ENCODE data around the gene KIF19.

The KIF19 gene

GRCh38 chr17:74358697-74359096 is 32.7 kb downstream of the KIF19 start:
- no peak for TF ChIP-seq EZH2 (optimal IDR thresholded peaks at IDR 0.05; ENCODE audit: low read depth, low read length)
- TF ChIP-seq, protein P1, sequence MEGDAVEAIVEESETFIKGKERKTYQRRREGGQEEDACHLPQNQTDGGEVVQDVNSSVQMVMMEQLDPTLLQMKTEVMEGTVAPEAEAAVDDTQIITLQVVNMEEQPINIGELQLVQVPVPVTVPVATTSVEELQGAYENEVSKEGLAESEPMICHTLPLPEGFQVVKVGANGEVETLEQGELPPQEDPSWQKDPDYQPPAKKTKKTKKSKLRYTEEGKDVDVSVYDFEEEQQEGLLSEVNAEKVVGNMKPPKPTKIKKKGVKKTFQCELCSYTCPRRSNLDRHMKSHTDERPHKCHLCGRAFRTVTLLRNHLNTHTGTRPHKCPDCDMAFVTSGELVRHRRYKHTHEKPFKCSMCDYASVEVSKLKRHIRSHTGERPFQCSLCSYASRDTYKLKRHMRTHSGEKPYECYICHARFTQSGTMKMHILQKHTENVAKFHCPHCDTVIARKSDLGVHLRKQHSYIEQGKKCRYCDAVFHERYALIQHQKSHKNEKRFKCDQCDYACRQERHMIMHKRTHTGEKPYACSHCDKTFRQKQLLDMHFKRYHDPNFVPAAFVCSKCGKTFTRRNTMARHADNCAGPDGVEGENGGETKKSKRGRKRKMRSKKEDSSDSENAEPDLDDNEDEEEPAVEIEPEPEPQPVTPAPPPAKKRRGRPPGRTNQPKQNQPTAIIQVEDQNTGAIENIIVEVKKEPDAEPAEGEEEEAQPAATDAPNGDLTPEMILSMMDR (IDR thresholded peaks at IDR 0.05; ENCODE audit: low read length) = no peak
- no peak for TF ChIP-seq EZH2phosphoT487 (IDR thresholded peaks at IDR 0.05; ENCODE audit: low read length)
- H4K20me1 ChIP-seq (ENCODE audit: insufficient read depth, low read length) = no peaks in the 10 kb centered on the region
- H3K27me3 ChIP-seq (replicated peaks; ENCODE audit: insufficient read depth, low read length) = peaks cover 92% of the 10 kb centered on the region
- no peak for DNase-seq
- no peak overlapping the region for H3K4me2 ChIP-seq (ENCODE audit: low read depth, low read length)
- H3K9ac ChIP-seq (ENCODE audit: low read length) = no peak overlapping the region
- H3K9me2 ChIP-seq (replicated peaks; ENCODE audit: insufficient read depth, low read length) = no peaks in the 10 kb centered on the region
- H3K27ac ChIP-seq (ENCODE audit: low read length) = no peak overlapping the region
- no peaks in the 10 kb centered on the region for H3K36me3 ChIP-seq (replicated peaks; ENCODE audit: insufficient read depth, low read length)
- H2AFZ ChIP-seq (ENCODE audit: low read length) = no peak overlapping the region
- H3F3A ChIP-seq (ENCODE audit: insufficient read depth, low read length) = no peaks in the 10 kb centered on the region
- H3K79me2 ChIP-seq (ENCODE audit: low read length) = no peaks in the 10 kb centered on the region
- H3K4me1 ChIP-seq (ENCODE audit: low read length) = no peaks in the 10 kb centered on the region
- H3K9me3 ChIP-seq (replicated peaks; ENCODE audit: insufficient read depth, low read length) = no peaks in the 10 kb centered on the region
- H3K4me3 ChIP-seq (ENCODE audit: low read length) = no peak overlapping the region

- H3K27me3 ChIP-seq (replicated peaks; ENCODE audit: insufficient read depth, low read length) = peaks cover 84% of the 10 kb centered on the region
- H3K9me3 ChIP-seq (replicated peaks; ENCODE audit: insufficient read depth, low read length) = no peaks in the 10 kb centered on the region
Measured at GRCh38 chr17:74359916-74360315, 33.9 kb downstream of the KIF19 start.

GRCh38 chr17:74360899-74361229 is 34.8 kb downstream of the KIF19 start:
- no peak overlapping the region for H3K4me3 ChIP-seq (ENCODE audit: low read length)
- no peak overlapping the region for H2AFZ ChIP-seq (ENCODE audit: low read length)
- no peaks in the 10 kb centered on the region for H3K9me2 ChIP-seq (replicated peaks; ENCODE audit: insufficient read depth, low read length)
- DNase-seq = no peak
- H3F3A ChIP-seq (ENCODE audit: insufficient read depth, low read length) = no peaks in the 10 kb centered on the region
- H3K79me2 ChIP-seq (ENCODE audit: low read length) = no peaks in the 10 kb centered on the region
- H3K36me3 ChIP-seq (replicated peaks; ENCODE audit: insufficient read depth, low read length) = no peaks in the 10 kb centered on the region
- no peak for TF ChIP-seq EZH2phosphoT487 (IDR thresholded peaks at IDR 0.05; ENCODE audit: low read length)
- TF ChIP-seq, protein P1 (IDR thresholded peaks at IDR 0.05; ENCODE audit: low read length) = no peak
- no peak for TF ChIP-seq EZH2 (optimal IDR thresholded peaks at IDR 0.05; ENCODE audit: low read depth, low read length)
- no peaks in the 10 kb centered on the region for H3K4me1 ChIP-seq (ENCODE audit: low read length)
- peaks cover 83% of the 10 kb centered on the region for H3K27me3 ChIP-seq (replicated peaks; ENCODE audit: insufficient read depth, low read length)
- H3K9me3 ChIP-seq (replicated peaks; ENCODE audit: insufficient read depth, low read length) = no peaks in the 10 kb centered on the region
- no peak overlapping the region for H3K4me2 ChIP-seq (ENCODE audit: low read depth, low read length)
- H3K9ac ChIP-seq (ENCODE audit: low read length) = no peak overlapping the region
- H3K27ac ChIP-seq (ENCODE audit: low read length) = no peak overlapping the region
- H4K20me1 ChIP-seq (ENCODE audit: insufficient read depth, low read length) = no peaks in the 10 kb centered on the region

More at GRCh38 chr17:74359916-74360315, 33.9 kb downstream of the KIF19 start:
- Histone ChIP-seq H3K4me1 (ENCODE audit: low read length) (no peaks in the 10 kb centered on the region), H3K36me3 (replicated peaks; ENCODE audit: insufficient read depth, low read length) (no peaks in the 10 kb centered on the region), H3K79me2 (ENCODE audit: low read length) (no peaks in the 10 kb centered on the region), H2AFZ (ENCODE audit: low read length) (no peak overlapping the region), H4K20me1 (ENCODE audit: insufficient read depth, low read length) (no peaks in the 10 kb centered on the region), H3K9me2 (replicated peaks; ENCODE audit: insufficient read depth, low read length) (no peaks in the 10 kb centered on the region), H3K4me3 (ENCODE audit: low read length) (no peak overlapping the region), H3K4me2 (ENCODE audit: low read depth, low read length) (no peak overlapping the region), H3F3A (ENCODE audit: insufficient read depth, low read length) (no peaks in the 10 kb centered on the region), H3K27ac (ENCODE audit: low read length) (no peak overlapping the region), H3K9ac (ENCODE audit: low read length) (no peak overlapping the region)
- no peak for DNase-seq
- TF ChIP-seq, protein P1 (IDR thresholded peaks at IDR 0.05; ENCODE audit: low read length) = no peak
- no peak for TF ChIP-seq EZH2 (optimal IDR thresholded peaks at IDR 0.05; ENCODE audit: low read depth, low read length)
- no peak for TF ChIP-seq EZH2phosphoT487 (IDR thresholded peaks at IDR 0.05; ENCODE audit: low read length)

All from MM.1S (cell line).